GM12878 (cell line): ENCODE results near the gene TMEM37. TPM values are rescaled to one million over a fixed set of nuclear protein-coding genes. Genes with fewer than 3 reads are reported as not detected.

Source experiments
- ATAC-seq: fragments of 200-7000 bp; cut with Tn5 transposase; 3 replicates; pipeline ENCODE4 v1.9.1; 2020; ENCODE audit warnings: mild to moderate bottlenecking, moderate library complexity
- BruUV-seq: library from RNA; stranded (reverse); fragments of 400-500 nt; replicated peaks from 2 replicates; lab custom pipeline; 2021; lab: Mats Ljungman, UMichigan
- CTCF ChIA-PET: fragments of 300-600 bp; sonication (Branson Sonifier 250); formaldehyde crosslinking; extraction: SDS; loops from one replicate; lab custom pipeline; 2021; ENCODE audit warnings: inconsistent platforms; lab: Yijun Ruan, JAX
- POLR2A ChIA-PET: fragments of 350-600 bp; formaldehyde crosslinking; extraction: SDS; loops from one replicate; lab custom pipeline; 2021; ENCODE audit warnings: inconsistent platforms; lab: Charles Lee
- RAD21 ChIA-PET: fragments of 300-600 bp; sonication (Branson Sonifier 250); formaldehyde crosslinking; loops from one replicate; lab custom pipeline; 2023; ENCODE audit warnings: antibody characterized with exemption; ENCODE audit not compliant: unreplicated experiment; lab: Charles Lee
- SMC1A ChIA-PET: fragments of 300-600 bp; sonication (Branson Sonifier 250); formaldehyde crosslinking; loops from one replicate; lab custom pipeline; 2023; ENCODE audit not compliant: unreplicated experiment, uncharacterized antibody; lab: Charles Lee
- DNase-seq: peaks from one replicate; pipeline ENCODE4 v3.0.0-alpha.2; 2011; ENCODE audit warnings: low read depth, low spot score
- FAIRE-seq: peaks from 3 replicates; lab custom pipeline; 2011; peaks lifted over from hg19 to GRCh38; lab: Jason Lieb, UNC
- H2AFZ ChIP-seq: 2 replicates; pipeline ENCODE4 v1.6.0; 2011; ENCODE audit warnings: low read depth, low read length, control low read depth; ENCODE audit not compliant: control insufficient read depth
- H3K27ac ChIP-seq: 2 replicates; pipeline ENCODE4 v1.5.1; 2011; ENCODE audit warnings: control low read depth; ENCODE audit not compliant: control insufficient read depth, insufficient read depth
- H3K27me3 ChIP-seq, 2 experiments: replicated peaks in 1 of 2; 2 replicates each; pipeline versions ENCODE4 v1.6.0 to v1.6.1; 2011; ENCODE audit warnings: low read length in 1 of 2; ENCODE audit not compliant: control insufficient read depth in 2 of 2, insufficient read depth in 2 of 2
- H3K36me3 ChIP-seq, 2 experiments: 2 replicates each; pipeline ENCODE4 v1.5.1; 2011; ENCODE audit warnings: low read length in 1 of 2; ENCODE audit not compliant: control insufficient read depth in 2 of 2, insufficient read depth in 2 of 2
- H3K4me1 ChIP-seq: 2 replicates; pipeline ENCODE4 v1.6.1; 2011; ENCODE audit warnings: mild to moderate bottlenecking, low read length, moderate library complexity, mixed read lengths; ENCODE audit not compliant: control insufficient read depth, insufficient read depth
- H3K4me2 ChIP-seq: 2 replicates; pipeline ENCODE4 v1.6.0; 2011; ENCODE audit warnings: control low read depth; ENCODE audit not compliant: control insufficient read depth, insufficient read depth
- H3K4me3 ChIP-seq: fragments of 200-600 bp; sonication (generic); 2 replicates; pipeline ENCODE4 v1.5.1; 2016
- H3K79me2 ChIP-seq: 2 replicates; pipeline ENCODE4 v1.6.0; 2011; ENCODE audit warnings: low read length; ENCODE audit not compliant: control insufficient read depth, insufficient read depth
- H3K9ac ChIP-seq: 2 replicates; pipeline ENCODE4 v1.8.0; 2011; ENCODE audit warnings: low read length, control low read depth, mixed read lengths; ENCODE audit not compliant: control insufficient read depth, insufficient read depth
- H3K9me3 ChIP-seq: replicated peaks from 3 replicates; pipeline ENCODE4 v1.5.1; 2011; ENCODE audit warnings: mild to moderate bottlenecking, low read length; ENCODE audit not compliant: control insufficient read depth, insufficient read depth
- H4K20me1 ChIP-seq: 2 replicates; pipeline ENCODE4 v1.6.0; 2011; ENCODE audit not compliant: control insufficient read depth, insufficient read depth
- BCL11A ChIP-seq: IDR thresholded peaks from 2 replicates; pipeline ENCODE4 v1.6.1; 2011; ENCODE audit warnings: low read depth, low read length
- BCL3 ChIP-seq: IDR thresholded peaks from 2 replicates; pipeline ENCODE4 v1.6.1; 2011; ENCODE audit warnings: borderline replicate concordance, low read depth, mild to moderate bottlenecking, moderate library complexity, low read length; ENCODE audit not compliant: insufficient read depth, poor library complexity, severe bottlenecking
- BCLAF1 ChIP-seq: fragments of 450-650 bp; IDR thresholded peaks from 2 replicates; pipeline ENCODE4 v1.6.1; 2017; ENCODE audit warnings: antibody characterized with exemption, mild to moderate bottlenecking, moderate library complexity
- E4F1 ChIP-seq: fragments of 450-650 bp; IDR thresholded peaks from 2 replicates; pipeline ENCODE4 v1.6.1; 2018; ENCODE audit warnings: borderline replicate concordance, mild to moderate bottlenecking; ENCODE audit not compliant: partially characterized antibody
- ELK1 ChIP-seq: IDR thresholded peaks from 2 replicates; pipeline ENCODE4 v1.6.1; 2012; ENCODE audit warnings: low read depth, low read length, improper control_type of control experiment
- FOXM1 ChIP-seq: IDR thresholded peaks from 2 replicates; pipeline ENCODE4 v1.6.1; 2012; ENCODE audit warnings: low read depth, mild to moderate bottlenecking, inconsistent platforms, low read length, moderate library complexity
- LARP7 ChIP-seq: fragments of 450-650 bp; IDR thresholded peaks from 2 replicates; pipeline ENCODE4 v1.6.1; 2017; ENCODE audit warnings: mild to moderate bottlenecking
- NFIC ChIP-seq: IDR thresholded peaks from 2 replicates; pipeline ENCODE4 v1.6.1; 2012; ENCODE audit warnings: low read depth, mild to moderate bottlenecking, inconsistent platforms, low read length, moderate library complexity
- SPI1 ChIP-seq: IDR thresholded peaks from 2 replicates; pipeline ENCODE4 v1.6.1; 2011; ENCODE audit warnings: low read depth, mild to moderate bottlenecking, low read length, moderate library complexity, borderline replicate concordance; ENCODE audit not compliant: insufficient read depth
- WRNIP1 ChIP-seq: IDR thresholded peaks from 2 replicates; pipeline ENCODE4 v1.6.1; 2011; ENCODE audit warnings: low read depth, low read length, improper control_type of control experiment, borderline replicate concordance
- ZBED1 ChIP-seq: IDR thresholded peaks from 2 replicates; pipeline ENCODE4 v1.6.1; 2016; ENCODE audit warnings: borderline replicate concordance
- ZNF622 ChIP-seq: fragments of 450-650 bp; IDR thresholded peaks from 2 replicates; pipeline ENCODE4 v1.6.1; 2017; ENCODE audit warnings: mild to moderate bottlenecking, inconsistent platforms
- WGBS: methylation state at CpG from one replicate; pipeline ENCODE4 v1.1.6; 2016; ENCODE audit warnings: low lambda C conversion rate; ENCODE audit not compliant: insufficient replicate concordance, insufficient coverage; ENCODE audit errors: missing lambda C conversion rate; 5-methylcytosine and 5-hydroxymethylcytosine counted together
- in situ Hi-C: fragments of 300-500 bp; cut with MboI; formaldehyde crosslinking; loops from 9 replicates; pipeline ENCODE4 v1.14.3; 2018; ENCODE audit warnings: mixed read lengths
- intact Hi-C: fragments of 100-400 bp; cut with micrococcal nuclease; formaldehyde crosslinking; loops from one replicate; pipeline ENCODE4 v1.14.2; 2022; ENCODE audit not compliant: unreplicated experiment
- polyA plus RNA-seq, 11 experiments: library from polyadenylated mRNA; depleted of rRNA in 4 of 11; unstranded in 6 of 11; stranded (reverse) in 5 of 11; fragments of >200 nt; fragmentation: Nextera tagmentation in 4 of 11; fragmentation: Illumina TruSeq in 1 of 11; extraction: Ambion mirVana in 4 of 11; extraction: Trizol in 1 of 11; gene quantifications; 1 replicate in 1 of 11; 2 replicates in 10 of 11; pipeline versions ENCODE4 v1.2.1 to v1.2.3, GENCODE V29; 2011 to 2016; ENCODE audit warnings: inconsistent platforms in 2 of 11, missing spikeins in 2 of 11, low read depth in 1 of 11
- total RNA-seq, 4 experiments: library from RNA; depleted of rRNA in 3 of 4; stranded (reverse); fragments of >200 nt in 3 of 4; fragmentation: Illumina TruSeq in 1 of 4; extraction: Trizol in 1 of 4; gene quantifications; 2 replicates each; pipeline versions ENCODE4 v1.2.1 to v1.2.3, GENCODE V29; 2013 to 2021

Gene TMEM37
- total and polyA plus RNA-seq, 10 of the 15 experiments (the other 5 are each of a cell fraction or from before 2014, with no cell fraction given): 0.07 to 0.67 (median 0.24) TPM; not detected in 3

- TF ChIP-seq BCL11A (no peak), LARP7 (no peak), WRNIP1 (no peak), ZBED1 (no peak), BCL3 (no peak), FOXM1 (no peak)
Measured at GRCh38 chr2:119438726-119439284, 7.2 kb downstream of the TMEM37 start (continued).

- POLR2A ChIA-PET: no interaction called here
- WGBS: 29% methylated on average over 15 of the region's 15 CpGs
- H3K4me3 ChIP-seq: no peak overlapping the region
- no peaks in the 10 kb centered on the region; the same call in 1 of the 2 replicates for H3K4me1 ChIP-seq
- intact Hi-C loops (no loop called here), in situ Hi-C loops (no loop called here)
- H3K36me3 ChIP-seq: no peaks in the 10 kb centered on the region
- H3K79me2 ChIP-seq: no peaks in the 10 kb centered on the region
- no peak overlapping the region for H3K4me2 ChIP-seq
- H3K27me3 ChIP-seq: no peaks in the 10 kb centered on the region
- H4K20me1 ChIP-seq: no peaks in the 10 kb centered on the region
- SMC1A ChIA-PET: interaction anchor here (0.6 to 1.7 kb wide), 4 partner anchors 12 to 267 kb away, joined by 3 to 5 read pairs (median 4); no protein-coding TSS in a partner anchor
- BruUV-seq: no TSS peak
- RAD21 ChIA-PET: interaction anchor here (1.1 kb wide), 1 partner anchor 29 kb away, joined by 3 read pairs; no protein-coding TSS in a partner anchor
- no peak for ATAC-seq
- H3K27ac ChIP-seq: no peak overlapping the region
- no peak overlapping the region for H2AFZ ChIP-seq
- H3K9me3 ChIP-seq: no peaks in the 10 kb centered on the region
- no peak for DNase-seq
- H3K9ac ChIP-seq: no peak overlapping the region
- CTCF ChIA-PET: interaction anchor here (1.2 kb wide), 2 partner anchors 30 to 37 kb away, joined by 3 to 6 read pairs; no protein-coding TSS in a partner anchor
- FAIRE-seq: no peak
- no peak for TF ChIP-seq ELK1
- TF ChIP-seq NFIC: no peak
- TF ChIP-seq ZNF622: no peak
- TF ChIP-seq E4F1: no peak
- TF ChIP-seq SPI1: no peak
- TF ChIP-seq BCLAF1: no peak
Measured at GRCh38 chr2:119439574-119440500, 8.2 kb downstream of the TMEM37 start.
